ENCODE results near the gene SULT1E1. TPM values are rescaled to one million over a fixed set of nuclear protein-coding genes. Genes with fewer than 3 reads are reported as not detected.

The SULT1E1 gene
- total and polyA plus RNA-seq, 10 of the 15 experiments (the other 5 are each of a cell fraction or from before 2014, with no cell fraction given): not detected

GRCh38 chr4:69838977-69839376, 21.0 kb downstream of the SULT1E1 start:
- ChIA-PET SMC1A (ENCODE audit: uncharacterized antibody, unreplicated experiment) (interaction anchor here (0.6 to 1.7 kb wide), 2 partner anchors 11 to 521 kb away, joined by 3 to 4 read pairs; no protein-coding TSS in a partner anchor), CTCF (no interaction called here), POLR2A (no interaction called here), RAD21 (ENCODE audit: unreplicated experiment) (no interaction called here)
- H2AFZ ChIP-seq (ENCODE audit: control insufficient read depth, low read depth, low read length): no peak overlapping the region
- in situ Hi-C loops (cut with MboI): loop anchor here (25.0 kb wide), 1 partner anchor 1202 kb away; no protein-coding TSS in a partner anchor
- no peak for FAIRE-seq
- ATAC-seq: no peak
- intact Hi-C loops (cut with micrococcal nuclease; ENCODE audit: unreplicated experiment): no loop called here
- no peak overlapping the region for H3K4me3 ChIP-seq
- 27% methylated on average over 2 of the region's 2 CpGs for whole genome bisulfite sequencing (ENCODE audit: insufficient coverage, insufficient replicate concordance, low lambda C conversion rate, missing lambda C conversion rate)
- H3K9me3 ChIP-seq (replicated peaks; ENCODE audit: control insufficient read depth, insufficient read depth, low read length): no peaks in the 10 kb centered on the region
- no peaks in the 10 kb centered on the region for H3K36me3 ChIP-seq (ENCODE audit: control insufficient read depth in 2 of 2, insufficient read depth in 2 of 2, low read length in 1 of 2)
- H3K27ac ChIP-seq (ENCODE audit: control insufficient read depth, insufficient read depth): no peak overlapping the region
- no peaks in the 10 kb centered on the region for H4K20me1 ChIP-seq (ENCODE audit: control insufficient read depth, insufficient read depth)
- no peak for DNase-seq (ENCODE audit: low read depth, low spot score)
- H3K27me3 ChIP-seq (replicated peaks in 1 of 2; ENCODE audit: control insufficient read depth in 2 of 2, insufficient read depth in 2 of 2, low read length in 1 of 2): no peaks in the 10 kb centered on the region
- H3K4me2 ChIP-seq (ENCODE audit: control insufficient read depth, insufficient read depth): no peak overlapping the region
- no peaks in the 10 kb centered on the region for H3K4me1 ChIP-seq (ENCODE audit: control insufficient read depth, insufficient read depth, low read length)
- no TSS peak for BruUV-seq (replicated peaks)
- H3K79me2 ChIP-seq (ENCODE audit: control insufficient read depth, insufficient read depth, low read length): no peaks in the 10 kb centered on the region
- no peak overlapping the region for H3K9ac ChIP-seq (ENCODE audit: control insufficient read depth, insufficient read depth, low read length)
- TF ChIP-seq BHLHE40 (IDR thresholded peaks at IDR 0.05; ENCODE audit: borderline replicate concordance in 1 of 2, low read depth in 2 of 2, low read length in 1 of 2): no peak
- TF ChIP-seq ETV6 (conservative IDR thresholded peaks at IDR 0.05 in 1 of 2, IDR thresholded peaks at IDR 0.05 in 1 of 2; ENCODE audit: borderline replicate concordance in 1 of 2, low read depth in 1 of 2): no peak
- TF ChIP-seq IRF4 (IDR thresholded peaks at IDR 0.05; ENCODE audit: low read depth, low read length): no peak
- no peak for TF ChIP-seq NFIC (IDR thresholded peaks at IDR 0.05; ENCODE audit: low read depth, low read length)
- no peak for TF ChIP-seq ZNF622 (IDR thresholded peaks at IDR 0.05)
- TF ChIP-seq IKZF1 (conservative IDR thresholded peaks at IDR 0.05): no peak
- TF ChIP-seq CREB1 (IDR thresholded peaks at IDR 0.05; ENCODE audit: low read depth): no peak
- TF ChIP-seq ZNF592 (IDR thresholded peaks at IDR 0.05): no peak
- no peak for TF ChIP-seq POU2F2 (IDR thresholded peaks at IDR 0.05; ENCODE audit: borderline replicate concordance, low read depth, low read length)
- no peak for TF ChIP-seq YY1 (IDR thresholded peaks at IDR 0.05; ENCODE audit: low read depth, low read length)
- no peak for TF ChIP-seq BCL11A (IDR thresholded peaks at IDR 0.05; ENCODE audit: low read depth, low read length)
- no peak for TF ChIP-seq POLR2A (IDR thresholded peaks at IDR 0.05; ENCODE audit: low read depth, low read length)
- no peak for TF ChIP-seq CBFB (IDR thresholded peaks at IDR 0.05; ENCODE audit: low read depth)
- no peak for TF ChIP-seq TCF12 (IDR thresholded peaks at IDR 0.05; ENCODE audit: low read depth, low read length)
- no peak for TF ChIP-seq USF1 (IDR thresholded peaks at IDR 0.05; ENCODE audit: borderline replicate concordance, extremely low read length, insufficient read depth, low read depth, low read length)
- no peak for TF ChIP-seq SPI1 (IDR thresholded peaks at IDR 0.05; ENCODE audit: borderline replicate concordance, insufficient read depth, low read depth, low read length)
- no peak for TF ChIP-seq MLLT1 (IDR thresholded peaks at IDR 0.05)

Measured in GM12878 (cell line).